Trophoblast cell (in vitro differentiated cells and primary cell): Measurements from ENCODE around the gene CST8.

Experiments
- DNase-seq, 2 donors: peaks; one replicate each; pipeline ENCODE4 v3.0.0-alpha.2; 2016
- H2AFZ ChIP-seq: 2 replicates; pipeline ENCODE4 v1.6.1; 2013; ENCODE audit warnings: low read length, moderate library complexity, mild to moderate bottlenecking; ENCODE audit not compliant: insufficient read depth, poor library complexity
- H2AK5ac ChIP-seq: 2 replicates; pipeline ENCODE4 v1.6.1; 2013; ENCODE audit warnings: mild to moderate bottlenecking, low read length
- H2BK120ac ChIP-seq: 2 replicates; pipeline ENCODE4 v1.6.1; 2013; ENCODE audit warnings: low read length, mild to moderate bottlenecking, moderate library complexity; ENCODE audit not compliant: insufficient read depth, poor library complexity
- H2BK12ac ChIP-seq: 2 replicates; pipeline ENCODE4 v1.6.1; 2013; ENCODE audit warnings: mild to moderate bottlenecking, low read length, moderate library complexity
- H2BK5ac ChIP-seq: 2 replicates; pipeline ENCODE4 v1.6.1; 2013; ENCODE audit warnings: low read length, low read depth, moderate library complexity, mild to moderate bottlenecking; ENCODE audit not compliant: poor library complexity
- H3K14ac ChIP-seq: 2 replicates; pipeline ENCODE4 v1.6.1; 2013; ENCODE audit warnings: mild to moderate bottlenecking, low read length
- H3K18ac ChIP-seq: 2 replicates; pipeline ENCODE4 v1.6.1; 2013; ENCODE audit warnings: mild to moderate bottlenecking, low read length
- H3K23ac ChIP-seq: 2 replicates; pipeline ENCODE4 v1.6.1; 2013; ENCODE audit warnings: low read length
- H3K27ac ChIP-seq: 2 replicates; pipeline ENCODE4 v1.5.1; 2013; ENCODE audit warnings: low read depth, mild to moderate bottlenecking, inconsistent platforms, low read length, moderate library complexity
- H3K27me3 ChIP-seq: 2 replicates; pipeline ENCODE4 v1.6.1; 2013; ENCODE audit warnings: inconsistent platforms, mild to moderate bottlenecking, low read length, moderate library complexity; ENCODE audit not compliant: insufficient read depth
- H3K36me3 ChIP-seq, 2 experiments: 1 replicate in 1 of 2; 2 replicates in 1 of 2; pipeline ENCODE4 v1.6.1; 2013; ENCODE audit warnings: low read length in 2 of 2, mild to moderate bottlenecking in 2 of 2, moderate library complexity in 1 of 2; ENCODE audit not compliant: insufficient read depth in 2 of 2, control insufficient read depth in 1 of 2
- H3K4ac ChIP-seq: 2 replicates; pipeline ENCODE4 v1.6.1; 2013; ENCODE audit warnings: low read depth, mild to moderate bottlenecking, low read length, moderate library complexity
- H3K4me1 ChIP-seq, 2 experiments: 1 replicate in 1 of 2; 2 replicates in 1 of 2; pipeline ENCODE4 v1.6.1; 2013; ENCODE audit warnings: low read length in 2 of 2, mild to moderate bottlenecking in 2 of 2, moderate library complexity in 1 of 2; ENCODE audit not compliant: insufficient read depth in 2 of 2, control insufficient read depth in 1 of 2
- H3K4me2 ChIP-seq: 2 replicates; pipeline ENCODE4 v1.6.1; 2013; ENCODE audit warnings: inconsistent platforms, mild to moderate bottlenecking, low read length, moderate library complexity
- H3K4me3 ChIP-seq: 2 replicates; pipeline ENCODE4 v1.5.1; 2013; ENCODE audit warnings: mild to moderate bottlenecking, low read depth, low read length, inconsistent platforms
- H3K79me1 ChIP-seq: one replicate; pipeline ENCODE4 v1.6.1; 2013; ENCODE audit warnings: low read length
- H3K79me2 ChIP-seq: 2 replicates; pipeline ENCODE4 v1.6.1; 2013; ENCODE audit warnings: low read length, mild to moderate bottlenecking; ENCODE audit not compliant: control insufficient read depth, insufficient read depth, poor library complexity
- H3K9ac ChIP-seq: 2 replicates; pipeline ENCODE4 v1.6.1; 2013; ENCODE audit warnings: mild to moderate bottlenecking, low read length
- H3K9me3 ChIP-seq: 2 replicates; pipeline ENCODE4 v1.6.1; 2013; ENCODE audit warnings: low read depth, mild to moderate bottlenecking, control low read depth, inconsistent platforms, low read length; ENCODE audit not compliant: insufficient read depth
- H4K12ac ChIP-seq: 2 replicates; pipeline ENCODE4 v1.6.1; 2013; ENCODE audit warnings: low read depth, mild to moderate bottlenecking, low read length, moderate library complexity
- H4K8ac ChIP-seq: 2 replicates; pipeline ENCODE4 v1.6.1; 2013; ENCODE audit warnings: low read depth, mild to moderate bottlenecking, low read length, moderate library complexity
- H4K91ac ChIP-seq: one replicate; pipeline ENCODE4 v1.6.1; 2013; ENCODE audit warnings: low read depth, mild to moderate bottlenecking, low read length, moderate library complexity
- WGBS: extraction: QIAGEN DNeasy Blood & Tissue Kit; methylation state at CpG from one replicate; pipeline ENCODE4 v1.1.7; 2013; ENCODE audit warnings: missing lambda C conversion rate; ENCODE audit not compliant: insufficient read length, insufficient coverage; ENCODE audit errors: extremely low coverage; 5-methylcytosine and 5-hydroxymethylcytosine counted together

Gene CST8

DNA sequence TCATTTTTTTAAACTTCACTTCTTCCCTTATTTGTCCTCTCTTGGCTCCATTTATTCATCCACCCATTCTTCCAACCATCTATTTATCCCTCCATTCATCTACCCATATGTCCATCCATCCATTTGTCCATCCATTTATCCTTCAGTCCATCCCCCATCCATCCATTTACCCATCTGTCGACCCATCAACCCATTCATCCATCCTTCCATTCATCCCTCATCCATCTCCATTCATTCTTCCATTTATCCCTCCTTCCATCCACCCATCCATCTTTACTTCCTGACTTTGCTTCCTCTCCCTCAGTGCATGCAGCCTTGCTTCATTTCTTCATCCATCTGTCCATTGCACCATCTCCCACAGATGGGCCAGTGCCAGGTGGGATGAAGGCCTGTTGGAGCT lies 40.0 kb upstream of the CST8 start:
- Histone ChIP-seq H3K36me3 (no peaks in the 10 kb centered on the region), H3K27me3 (no peaks in the 10 kb centered on the region), H2AK5ac (no peak overlapping the region), H3K79me2 (no peaks in the 10 kb centered on the region), H4K12ac (no peak overlapping the region), H3K23ac (no peak overlapping the region), H3K9ac (no peak overlapping the region), H3K18ac (no peak overlapping the region), H4K8ac (no peak overlapping the region), H2BK5ac (no peak overlapping the region), H2BK120ac (no peak overlapping the region), H2AFZ (no peak overlapping the region), H3K4me3 (no peak overlapping the region), H3K14ac (no peak overlapping the region), H4K91ac (no peak overlapping the region), H3K4ac (no peak overlapping the region), H3K79me1 (no peaks in the 10 kb centered on the region), H3K4me2 (no peak overlapping the region), H3K4me1 (peaks cover 2 to 3% of the 10 kb centered on the region in 2 experiments), H3K9me3 (peaks cover 4% of the 10 kb centered on the region), H2BK12ac (no peak overlapping the region), H3K27ac (no peak overlapping the region)
- WGBS = 100% methylated on average over 1 of the region's 1 CpG
- no peak for DNase-seq

DNA sequence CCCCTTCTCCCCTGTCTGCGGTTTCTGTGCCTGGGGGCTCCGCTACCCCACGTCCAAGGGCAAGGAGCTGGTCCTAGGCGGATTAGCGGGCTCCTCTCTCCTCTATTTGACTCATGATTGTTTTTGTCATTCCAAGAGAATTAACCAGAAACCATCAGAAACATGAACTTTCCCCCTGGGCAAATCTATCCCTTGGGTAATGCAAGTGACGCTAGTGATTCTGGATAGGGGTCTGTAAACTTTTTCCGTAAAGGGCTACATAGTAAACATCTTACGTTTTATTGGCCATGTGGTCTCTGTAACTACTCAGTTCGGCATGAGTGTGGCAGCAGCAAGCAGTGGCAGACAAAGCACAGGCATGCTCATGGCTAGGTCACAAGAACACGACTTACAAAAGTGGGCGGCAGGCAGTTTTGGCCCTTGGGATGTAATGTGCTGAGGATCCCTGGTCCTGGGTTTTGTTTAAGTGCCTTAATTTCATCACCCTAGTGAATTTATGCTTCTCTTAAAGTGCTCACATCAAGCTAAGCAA lies 38.9 kb upstream of the CST8 start:
- Histone ChIP-seq H2AFZ (no peak overlapping the region), H2AK5ac (no peak overlapping the region), H3K79me1 (no peaks in the 10 kb centered on the region), H4K91ac (no peak overlapping the region), H3K18ac (no peak overlapping the region), H3K4me2 (no peak overlapping the region), H3K27me3 (no peaks in the 10 kb centered on the region), H2BK5ac (no peak overlapping the region), H3K4me3 (no peak overlapping the region), H3K79me2 (no peaks in the 10 kb centered on the region), H3K4ac (no peak overlapping the region), H4K8ac (no peak overlapping the region), H2BK12ac (no peak overlapping the region), H3K36me3 (no peaks in the 10 kb centered on the region), H3K9ac (no peak overlapping the region), H3K27ac (no peak overlapping the region), H3K4me1 (no peaks in the 10 kb centered on the region), H4K12ac (no peak overlapping the region), H3K14ac (no peak overlapping the region), H3K9me3 (peaks cover 5% of the 10 kb centered on the region), H2BK120ac (no peak overlapping the region), H3K23ac (no peak overlapping the region)
- DNase-seq = peak; percentile 41 to 66
- no CpG with 5 or more reads among the region's 11 CpGs for WGBS

DNA sequence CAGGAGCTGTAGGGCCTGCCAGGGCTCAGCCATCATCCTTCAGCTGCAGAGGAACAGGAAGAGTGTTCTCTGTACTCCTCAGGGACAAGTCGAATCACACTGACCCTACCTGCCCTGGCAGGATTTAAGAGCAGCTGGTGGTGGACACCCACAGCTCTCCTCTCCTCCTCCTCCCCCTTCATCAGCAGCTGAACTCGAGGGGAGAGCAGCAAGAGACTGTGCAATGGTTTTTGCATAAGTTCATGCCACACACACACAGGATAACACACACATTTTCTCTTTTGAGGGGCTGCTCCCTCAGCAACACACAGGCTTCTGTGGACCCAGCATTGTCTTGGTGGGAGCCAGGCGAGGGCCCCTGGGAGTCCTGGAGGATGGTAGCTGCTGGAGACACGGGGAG lies 38.1 kb upstream of the CST8 start, which contains the start of gene CST11:
Gene CST11, minus strand, starts transcription at position 101 of the 400 bp plus-strand sequence. Its CDS starts 65 bp downstream, at position 36.
- Histone ChIP-seq H4K91ac (no peak within 1 kb of the TSS), H3K18ac (no peak within 1 kb of the TSS), H3K9ac (no peak within 1 kb of the TSS), H2BK5ac (no peak within 1 kb of the TSS), H2AK5ac (no peak within 1 kb of the TSS), H3K27me3 (no peaks in the 10 kb centered on the region), H4K8ac (no peak within 1 kb of the TSS), H2BK12ac (no peak within 1 kb of the TSS), H3K36me3 (no peaks in the 10 kb centered on the region), H3K4me1 (no peaks in the 10 kb centered on the region), H3K79me2 (no peaks in the 10 kb centered on the region), H3K79me1 (no peaks in the 10 kb centered on the region), H4K12ac (no peak within 1 kb of the TSS), H3K9me3 (peaks cover 5% of the 10 kb centered on the region), H2AFZ (no peak within 1 kb of the TSS), H3K4me2 (no peak within 1 kb of the TSS), H3K27ac (no peak within 1 kb of the TSS), H3K14ac (no peak within 1 kb of the TSS), H3K4me3 (no peak within 1 kb of the TSS), H2BK120ac (no peak within 1 kb of the TSS), H3K4ac (no peak within 1 kb of the TSS), H3K23ac (no peak within 1 kb of the TSS)
- WGBS = no CpG with 5 or more reads among the region's 4 CpGs
- DNase-seq = no peak

- no peak overlapping the region for H2BK12ac ChIP-seq
- H3K9me3 ChIP-seq = peaks cover 5% of the 10 kb centered on the region
- H3K4ac ChIP-seq = no peak overlapping the region
- H3K4me3 ChIP-seq = no peak overlapping the region
- no peak overlapping the region for H3K14ac ChIP-seq
- no peaks in the 10 kb centered on the region for H3K27me3 ChIP-seq
- no peaks in the 10 kb centered on the region for H3K36me3 ChIP-seq
- no peak overlapping the region for H2BK5ac ChIP-seq
- H2AK5ac ChIP-seq = no peak overlapping the region
- H3K79me2 ChIP-seq = no peaks in the 10 kb centered on the region
- H2AFZ ChIP-seq = no peak overlapping the region
- H3K4me2 ChIP-seq = no peak overlapping the region
- no peak overlapping the region for H4K12ac ChIP-seq
- H3K27ac ChIP-seq = no peak overlapping the region
- H3K4me1 ChIP-seq = no peaks in the 10 kb centered on the region
- no peak overlapping the region for H4K8ac ChIP-seq
- H3K23ac ChIP-seq = no peak overlapping the region
- no peak overlapping the region for H3K18ac ChIP-seq
- 100% methylated on average over 2 of the region's 15 CpGs for WGBS
- no peak for DNase-seq
- no peaks in the 10 kb centered on the region for H3K79me1 ChIP-seq
- no peak overlapping the region for H2BK120ac ChIP-seq
- H4K91ac ChIP-seq = no peak overlapping the region
- no peak overlapping the region for H3K9ac ChIP-seq
These were observed 37.1 kb upstream of the CST8 start for GRCh38 chr20:23453549-23454543.
